BE2C (cell line): ENCODE results near the gene PKNOX2.

Source experiments
- DNase-seq: peaks from one replicate; pipeline ENCODE4 v3.0.0-alpha.2; 2020
- H3K27me3 ChIP-seq: fragments of 250-450 bp; sonication (Bioruptor Pico); 2 replicates; pipeline ENCODE4 v1.5.1; 2020; ENCODE audit warnings: mild to moderate bottlenecking
- H3K36me3 ChIP-seq: fragments of 250-450 bp; sonication (Bioruptor Pico); 2 replicates; pipeline ENCODE4 v1.5.1; 2020; ENCODE audit warnings: mild to moderate bottlenecking
- H3K4me1 ChIP-seq: fragments of 250-450 bp; sonication (Bioruptor Pico); 2 replicates; pipeline ENCODE4 v1.5.1; 2020
- H3K4me3 ChIP-seq: 2 replicates; pipeline ENCODE4 v1.5.1; 2011; ENCODE audit warnings: low read depth, low read length
- H3K9me3 ChIP-seq: fragments of 250-450 bp; sonication (Bioruptor Pico); 2 replicates; pipeline ENCODE4 v1.5.1; 2020
- CTCF ChIP-seq: IDR thresholded peaks from 2 replicates; pipeline ENCODE4 v1.5.1; 2012; ENCODE audit warnings: mild to moderate bottlenecking, low read depth, low read length

The PKNOX2 gene

DNA sequence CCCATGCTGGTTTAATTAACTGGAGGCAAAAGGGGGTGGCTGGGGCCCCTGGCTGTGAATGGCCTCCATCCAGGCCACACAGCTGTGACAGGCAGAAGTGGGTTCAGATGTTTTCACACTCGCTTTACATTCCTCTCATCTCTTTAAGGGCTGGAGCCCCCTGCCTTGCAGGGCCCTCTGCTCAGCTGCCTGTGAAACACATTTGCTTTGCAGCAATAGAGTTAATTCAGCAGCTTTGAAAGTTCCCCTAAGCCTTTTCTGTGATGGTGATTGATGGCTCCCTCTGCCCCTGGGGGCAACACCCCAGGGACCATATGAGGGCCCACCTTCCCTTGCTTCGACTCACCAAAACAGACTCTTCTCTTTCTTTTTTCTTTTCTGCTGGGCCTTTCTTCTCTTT lies 192.2 kb downstream of the PKNOX2 start:
- H3K36me3 ChIP-seq: no peaks in the 10 kb centered on the region
- no peak for DNase-seq
- H3K9me3 ChIP-seq: no peaks in the 10 kb centered on the region
- H3K27me3 ChIP-seq: no peaks in the 10 kb centered on the region; the same call in 1 of the 2 replicates
- TF ChIP-seq CTCF: no peak
- H3K4me3 ChIP-seq: no peak overlapping the region
- no peaks in the 10 kb centered on the region for H3K4me1 ChIP-seq

DNA sequence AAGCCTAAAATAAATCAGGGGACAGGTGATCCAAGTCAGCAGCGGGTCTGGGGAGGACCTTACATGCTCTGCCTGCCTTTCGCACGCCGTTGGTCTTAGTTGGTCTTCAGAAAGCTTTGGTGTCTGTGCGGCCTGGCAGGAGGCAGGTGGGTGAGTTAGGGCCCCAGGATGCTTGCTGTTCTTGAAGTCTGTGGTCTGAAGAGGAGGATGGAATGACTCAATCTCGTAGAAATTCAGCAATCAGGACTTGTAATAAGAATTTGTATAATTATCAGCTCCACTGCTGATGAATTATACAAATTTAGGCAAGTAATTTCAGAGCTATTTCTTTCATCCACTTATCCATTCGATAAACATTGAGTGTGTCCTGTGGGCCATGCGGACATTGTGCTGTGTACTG lies 193.0 kb downstream of the PKNOX2 start:
- Histone ChIP-seq H3K36me3 (no peaks in the 10 kb centered on the region), H3K4me3 (no peak overlapping the region), H3K27me3 (no peaks in the 10 kb centered on the region; the same call in 1 of the 2 replicates), H3K9me3 (no peaks in the 10 kb centered on the region), H3K4me1 (no peaks in the 10 kb centered on the region)
- DNase-seq: no peak
- no peak for TF ChIP-seq CTCF

DNA sequence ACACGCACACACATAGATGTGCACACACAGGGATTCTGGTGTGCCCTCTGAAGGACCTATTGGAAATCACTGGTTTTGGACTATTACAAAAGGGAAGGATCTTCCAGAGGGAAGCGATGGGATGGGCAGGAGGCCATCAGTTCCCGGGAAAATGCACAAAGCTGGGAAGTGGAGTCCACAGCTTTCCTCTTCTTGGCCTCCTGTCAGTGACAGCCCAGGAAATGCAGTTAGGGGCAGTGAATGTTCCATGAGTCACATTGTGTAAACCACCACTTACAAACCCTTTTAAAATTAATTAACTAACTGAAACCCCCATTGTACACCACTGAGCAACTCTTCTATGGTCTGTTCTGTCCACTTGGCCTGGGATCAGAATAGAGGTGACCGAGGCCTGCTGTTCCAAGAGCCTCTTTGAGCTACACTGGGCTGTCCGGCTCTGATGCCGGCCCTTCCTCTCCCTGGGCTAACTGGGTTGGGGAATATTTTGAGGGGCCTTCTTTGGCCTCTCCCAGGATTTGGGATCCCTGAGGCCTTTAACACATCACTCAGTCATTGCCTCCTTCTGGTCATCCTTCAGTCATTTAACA lies 193.8 kb downstream of the PKNOX2 start:
- no peak for DNase-seq
- no peaks in the 10 kb centered on the region; the same call in 1 of the 2 replicates for H3K27me3 ChIP-seq
- no peaks in the 10 kb centered on the region for H3K9me3 ChIP-seq
- no peak for TF ChIP-seq CTCF
- no peaks in the 10 kb centered on the region for H3K4me1 ChIP-seq
- H3K4me3 ChIP-seq: no peak overlapping the region
- H3K36me3 ChIP-seq: no peaks in the 10 kb centered on the region

DNA sequence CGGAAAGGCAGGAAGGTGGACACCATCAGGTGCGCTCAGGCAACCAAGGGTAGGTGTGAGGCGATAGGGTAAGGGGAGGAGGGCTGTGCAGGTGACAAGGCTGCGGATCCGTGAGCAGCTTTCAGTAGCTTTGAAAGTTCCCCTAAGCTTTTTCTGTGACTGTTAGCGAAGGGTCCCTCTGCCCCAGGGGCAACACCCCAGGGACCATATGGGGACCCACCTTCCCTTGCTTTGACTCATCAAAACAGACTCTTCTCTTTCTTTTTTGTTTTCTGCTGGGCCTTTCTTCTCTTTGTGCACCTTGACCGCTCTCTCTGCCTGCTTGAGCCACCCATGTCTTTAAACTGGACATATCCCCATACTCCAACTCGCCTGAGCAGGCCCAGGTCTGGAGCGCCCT lies 194.6 kb downstream of the PKNOX2 start:
- no peaks in the 10 kb centered on the region for H3K27me3 ChIP-seq
- no peak for TF ChIP-seq CTCF
- H3K9me3 ChIP-seq: no peaks in the 10 kb centered on the region
- H3K4me3 ChIP-seq: no peak overlapping the region
- no peaks in the 10 kb centered on the region for H3K4me1 ChIP-seq
- no peak for DNase-seq
- H3K36me3 ChIP-seq: no peaks in the 10 kb centered on the region

DNA sequence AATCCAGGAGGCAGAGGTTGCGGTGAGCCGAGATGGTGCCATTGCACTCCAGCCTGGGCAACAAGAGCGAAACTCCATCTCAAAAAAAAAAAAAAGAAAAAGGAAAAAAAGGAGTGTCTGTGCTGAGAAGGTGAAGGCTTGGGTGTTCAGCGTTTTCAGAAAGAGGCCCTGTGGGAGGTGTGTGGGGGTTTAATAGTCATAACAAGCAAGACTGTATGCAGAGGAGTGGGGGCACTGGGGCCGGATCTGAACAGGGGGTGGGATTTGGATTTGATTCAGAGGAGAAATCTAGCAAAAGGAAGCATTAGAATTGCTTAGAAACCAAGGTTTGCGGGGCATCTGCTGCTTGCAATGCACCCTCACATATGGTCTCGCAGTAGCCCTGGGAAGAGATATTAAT lies 195.5 kb downstream of the PKNOX2 start:
- Histone ChIP-seq H3K9me3 (no peaks in the 10 kb centered on the region), H3K36me3 (no peaks in the 10 kb centered on the region), H3K4me1 (no peaks in the 10 kb centered on the region), H3K4me3 (no peak overlapping the region), H3K27me3 (peaks cover 5% of the 10 kb centered on the region; the same call in 1 of the 2 replicates)
- DNase-seq: no peak
- no peak for TF ChIP-seq CTCF

- DNase-seq: no peak
- Histone ChIP-seq H3K9me3 (no peaks in the 10 kb centered on the region), H3K36me3 (no peaks in the 10 kb centered on the region), H3K27me3 (peaks cover 9% of the 10 kb centered on the region; the same call in 1 of the 2 replicates), H3K4me1 (no peaks in the 10 kb centered on the region), H3K4me3 (no peak overlapping the region)
- no peak for TF ChIP-seq CTCF
These were observed 199.7 kb downstream of the PKNOX2 start for GRCh38 chr11:125364121-125364826.
